ENCODE data around the gene PLCXD1.

DNA sequence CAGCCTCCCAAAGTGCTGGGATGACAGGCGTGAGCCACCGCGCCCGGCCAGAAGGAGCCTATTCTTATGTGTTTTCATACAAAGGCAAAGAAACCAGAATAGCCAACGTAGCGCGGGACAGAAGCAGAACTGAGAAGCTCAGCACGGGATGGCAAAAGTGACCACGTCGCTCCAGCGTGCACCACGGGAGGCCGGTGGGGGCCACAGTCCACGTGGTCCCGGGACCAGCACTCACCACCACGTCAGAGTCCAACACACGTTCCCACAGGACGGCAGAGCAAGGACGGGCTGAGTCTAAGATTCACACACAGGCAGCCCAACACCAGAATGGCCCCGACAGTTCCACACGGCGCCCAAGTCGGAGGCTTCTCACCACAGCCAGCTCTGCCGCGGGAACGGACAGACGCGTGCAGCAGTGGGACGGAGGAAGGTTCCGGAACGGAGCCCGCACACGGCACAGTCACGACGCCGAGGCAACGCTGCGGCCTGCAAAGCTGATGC is 56.2 kb downstream of the PLCXD1 start:
- TF ChIP-seq, protein P1, sequence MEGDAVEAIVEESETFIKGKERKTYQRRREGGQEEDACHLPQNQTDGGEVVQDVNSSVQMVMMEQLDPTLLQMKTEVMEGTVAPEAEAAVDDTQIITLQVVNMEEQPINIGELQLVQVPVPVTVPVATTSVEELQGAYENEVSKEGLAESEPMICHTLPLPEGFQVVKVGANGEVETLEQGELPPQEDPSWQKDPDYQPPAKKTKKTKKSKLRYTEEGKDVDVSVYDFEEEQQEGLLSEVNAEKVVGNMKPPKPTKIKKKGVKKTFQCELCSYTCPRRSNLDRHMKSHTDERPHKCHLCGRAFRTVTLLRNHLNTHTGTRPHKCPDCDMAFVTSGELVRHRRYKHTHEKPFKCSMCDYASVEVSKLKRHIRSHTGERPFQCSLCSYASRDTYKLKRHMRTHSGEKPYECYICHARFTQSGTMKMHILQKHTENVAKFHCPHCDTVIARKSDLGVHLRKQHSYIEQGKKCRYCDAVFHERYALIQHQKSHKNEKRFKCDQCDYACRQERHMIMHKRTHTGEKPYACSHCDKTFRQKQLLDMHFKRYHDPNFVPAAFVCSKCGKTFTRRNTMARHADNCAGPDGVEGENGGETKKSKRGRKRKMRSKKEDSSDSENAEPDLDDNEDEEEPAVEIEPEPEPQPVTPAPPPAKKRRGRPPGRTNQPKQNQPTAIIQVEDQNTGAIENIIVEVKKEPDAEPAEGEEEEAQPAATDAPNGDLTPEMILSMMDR (IDR thresholded peaks at IDR 0.05): no peak
- TF ChIP-seq POLR2AphosphoS5 (IDR thresholded peaks at IDR 0.05) (no peak), EP300 (IDR thresholded peaks at IDR 0.05) (no peak), POLR2A (IDR thresholded peaks at IDR 0.05; ENCODE audit: low read depth) (no peak)
